Measurements from ENCODE around the gene MCC. TPM values are rescaled to one million over a fixed set of nuclear protein-coding genes. Genes with fewer than 3 reads are reported as not detected.

MCC gene
- polyA plus RNA-seq, 1 donor (not counting 4 experiments of a cell fraction or from before 2014, with no cell fraction given): 24.6 TPM

DNA sequence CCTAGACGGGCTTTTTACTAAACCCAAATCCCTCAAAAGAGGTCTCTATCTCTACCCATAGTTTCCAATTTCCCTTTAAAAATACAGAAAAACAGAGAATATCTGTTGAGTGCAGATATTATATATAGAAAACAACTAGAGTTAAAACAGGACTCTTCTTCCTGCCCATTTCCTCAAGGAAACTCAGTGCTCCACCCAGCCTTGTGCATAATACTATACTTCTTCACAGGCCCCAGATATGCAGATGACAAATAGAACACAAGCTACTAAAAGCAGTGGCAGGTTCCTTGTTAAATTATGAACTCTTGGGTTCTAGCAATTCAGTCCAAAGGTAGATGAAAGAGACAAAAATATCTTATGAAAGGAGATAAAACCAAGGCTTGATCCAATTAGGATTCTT lies 253.7 kb downstream of the MCC start:
- peaks cover 40% of the 10 kb centered on the region for H3K79me2 ChIP-seq (ENCODE audit: control insufficient read depth, insufficient read depth, low read length)
- no peak overlapping the region for H3K4me3 ChIP-seq (ENCODE audit: control insufficient read depth in 2 of 3, extremely low read depth in 1 of 3, insufficient read depth in 2 of 3, low read depth in 1 of 3, low read length in 3 of 3)
- no peaks in the 10 kb centered on the region for H3K9me3 ChIP-seq (ENCODE audit: control insufficient read depth, low read depth, low read length)
- no peak overlapping the region for H3K27ac ChIP-seq (ENCODE audit: control insufficient read depth, insufficient read depth, low read length)
- H4K20me1 ChIP-seq (ENCODE audit: control insufficient read depth, extremely low read depth, insufficient read depth, low read length): no peaks in the 10 kb centered on the region
- H3K36me3 ChIP-seq (ENCODE audit: control insufficient read depth in 2 of 2, extremely low read depth in 1 of 2, insufficient read depth in 2 of 2, low read length in 2 of 2): no peaks in the 10 kb centered on the region
- no peak overlapping the region for H3K4me2 ChIP-seq (ENCODE audit: control insufficient read depth, extremely low read depth, insufficient read depth, low read depth, low read length)
- H3K27me3 ChIP-seq (ENCODE audit: control insufficient read depth, extremely low read depth, insufficient read depth, low read length): no peaks in the 10 kb centered on the region
- H3K4me1 ChIP-seq (ENCODE audit: control insufficient read depth, extremely low read depth, insufficient read depth, low read length): peaks cover 67% of the 10 kb centered on the region
- FAIRE-seq (no peak), DNase-seq (ENCODE audit: low read depth, low spot score) (no peak)
- H3K9me1 ChIP-seq (ENCODE audit: control insufficient read depth, extremely low read depth, insufficient read depth, low read length): no peaks in the 10 kb centered on the region
- dilution Hi-C loops (cut with MboI; ENCODE audit: extremely low pct_ligation_motif_present, low sequenced_read_pairs): no loop called here
- TF ChIP-seq EZH2 (IDR thresholded peaks at IDR 0.05; ENCODE audit: low read length): no peak
- TF ChIP-seq, protein P1, sequence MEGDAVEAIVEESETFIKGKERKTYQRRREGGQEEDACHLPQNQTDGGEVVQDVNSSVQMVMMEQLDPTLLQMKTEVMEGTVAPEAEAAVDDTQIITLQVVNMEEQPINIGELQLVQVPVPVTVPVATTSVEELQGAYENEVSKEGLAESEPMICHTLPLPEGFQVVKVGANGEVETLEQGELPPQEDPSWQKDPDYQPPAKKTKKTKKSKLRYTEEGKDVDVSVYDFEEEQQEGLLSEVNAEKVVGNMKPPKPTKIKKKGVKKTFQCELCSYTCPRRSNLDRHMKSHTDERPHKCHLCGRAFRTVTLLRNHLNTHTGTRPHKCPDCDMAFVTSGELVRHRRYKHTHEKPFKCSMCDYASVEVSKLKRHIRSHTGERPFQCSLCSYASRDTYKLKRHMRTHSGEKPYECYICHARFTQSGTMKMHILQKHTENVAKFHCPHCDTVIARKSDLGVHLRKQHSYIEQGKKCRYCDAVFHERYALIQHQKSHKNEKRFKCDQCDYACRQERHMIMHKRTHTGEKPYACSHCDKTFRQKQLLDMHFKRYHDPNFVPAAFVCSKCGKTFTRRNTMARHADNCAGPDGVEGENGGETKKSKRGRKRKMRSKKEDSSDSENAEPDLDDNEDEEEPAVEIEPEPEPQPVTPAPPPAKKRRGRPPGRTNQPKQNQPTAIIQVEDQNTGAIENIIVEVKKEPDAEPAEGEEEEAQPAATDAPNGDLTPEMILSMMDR (optimal IDR thresholded peaks at IDR 0.05 in 1 of 3, IDR thresholded peaks at IDR 0.05 in 1 of 3, conservative IDR thresholded peaks at IDR 0.05 in 1 of 3; ENCODE audit: extremely low read depth in 1 of 3, insufficient read depth in 2 of 3, low read length in 3 of 3): no peak
- no peak overlapping the region for H2AFZ ChIP-seq (ENCODE audit: control insufficient read depth, low read length)
- H3K9ac ChIP-seq (ENCODE audit: control insufficient read depth, extremely low read depth, insufficient read depth, low read length): no peak overlapping the region

- Histone ChIP-seq H3K27me3 (ENCODE audit: control insufficient read depth, extremely low read depth, insufficient read depth, low read length) (no peaks in the 10 kb centered on the region), H3K9ac (ENCODE audit: control insufficient read depth, extremely low read depth, insufficient read depth, low read length) (no peak overlapping the region), H3K9me1 (ENCODE audit: control insufficient read depth, extremely low read depth, insufficient read depth, low read length) (no peaks in the 10 kb centered on the region), H3K4me1 (ENCODE audit: control insufficient read depth, extremely low read depth, insufficient read depth, low read length) (peaks cover 67% of the 10 kb centered on the region), H3K36me3 (ENCODE audit: control insufficient read depth in 2 of 2, extremely low read depth in 1 of 2, insufficient read depth in 2 of 2, low read length in 2 of 2) (no peaks in the 10 kb centered on the region), H3K27ac (ENCODE audit: control insufficient read depth, insufficient read depth, low read length) (no peak overlapping the region), H4K20me1 (ENCODE audit: control insufficient read depth, extremely low read depth, insufficient read depth, low read length) (no peaks in the 10 kb centered on the region), H3K9me3 (ENCODE audit: control insufficient read depth, low read depth, low read length) (no peaks in the 10 kb centered on the region), H3K4me2 (ENCODE audit: control insufficient read depth, extremely low read depth, insufficient read depth, low read depth, low read length) (no peak overlapping the region), H3K79me2 (ENCODE audit: control insufficient read depth, insufficient read depth, low read length) (peaks cover 42% of the 10 kb centered on the region), H2AFZ (ENCODE audit: control insufficient read depth, low read length) (no peak overlapping the region), H3K4me3 (ENCODE audit: control insufficient read depth in 2 of 3, extremely low read depth in 1 of 3, insufficient read depth in 2 of 3, low read depth in 1 of 3, low read length in 3 of 3) (no peak overlapping the region)
- DNase-seq (ENCODE audit: low read depth, low spot score) (no peak), FAIRE-seq (no peak)
- dilution Hi-C loops (cut with MboI; ENCODE audit: extremely low pct_ligation_motif_present, low sequenced_read_pairs): no loop called here
- TF ChIP-seq, protein P1 (optimal IDR thresholded peaks at IDR 0.05 in 1 of 3, IDR thresholded peaks at IDR 0.05 in 1 of 3, conservative IDR thresholded peaks at IDR 0.05 in 1 of 3; ENCODE audit: extremely low read depth in 1 of 3, insufficient read depth in 2 of 3, low read length in 3 of 3): no peak
- no peak for TF ChIP-seq EZH2 (IDR thresholded peaks at IDR 0.05; ENCODE audit: low read length)
These were observed 254.6 kb downstream of the MCC start for GRCh38 chr5:113233606-113234005.
